Cardiac fibroblast (primary cell): ENCODE data around the gene PLD1.
A peak's percentile ranks its signal among the peaks of the same experiment; 100 is the strongest.

Experiments
- DNase-seq, 2 donors: peaks; one replicate each; pipeline versions ENCODE4 v3.0.0 to v3.0.0-alpha.2; 2010; ENCODE audit warnings: low read depth in 2 of 2
- H3K4me3 ChIP-seq, 2 donors: replicated peaks in 1 of 2; 1 replicate in 1 of 2; 2 replicates in 1 of 2; pipeline ENCODE4 v1.5.1; 2011; ENCODE audit warnings: low read depth in 2 of 2, low read length in 2 of 2, mild to moderate bottlenecking in 2 of 2, moderate library complexity in 1 of 2
- CTCF ChIP-seq: IDR thresholded peaks from one replicate; pipeline ENCODE4 v1.5.1; 2011; ENCODE audit warnings: low read depth, mild to moderate bottlenecking, low read length, inconsistent platforms

PLD1 gene

GRCh38 chr3:171790898-171791691, 19.2 kb downstream of the PLD1 start:
- no peak for TF ChIP-seq CTCF
- no peak overlapping the region for H3K4me3 ChIP-seq
- peak; percentile 43 to 68 for DNase-seq

- no peak overlapping the region for H3K4me3 ChIP-seq
- DNase-seq: no peak
- no peak for TF ChIP-seq CTCF
These were observed 19.7 kb downstream of the PLD1 start for GRCh38 chr3:171790574-171790897.

DNA sequence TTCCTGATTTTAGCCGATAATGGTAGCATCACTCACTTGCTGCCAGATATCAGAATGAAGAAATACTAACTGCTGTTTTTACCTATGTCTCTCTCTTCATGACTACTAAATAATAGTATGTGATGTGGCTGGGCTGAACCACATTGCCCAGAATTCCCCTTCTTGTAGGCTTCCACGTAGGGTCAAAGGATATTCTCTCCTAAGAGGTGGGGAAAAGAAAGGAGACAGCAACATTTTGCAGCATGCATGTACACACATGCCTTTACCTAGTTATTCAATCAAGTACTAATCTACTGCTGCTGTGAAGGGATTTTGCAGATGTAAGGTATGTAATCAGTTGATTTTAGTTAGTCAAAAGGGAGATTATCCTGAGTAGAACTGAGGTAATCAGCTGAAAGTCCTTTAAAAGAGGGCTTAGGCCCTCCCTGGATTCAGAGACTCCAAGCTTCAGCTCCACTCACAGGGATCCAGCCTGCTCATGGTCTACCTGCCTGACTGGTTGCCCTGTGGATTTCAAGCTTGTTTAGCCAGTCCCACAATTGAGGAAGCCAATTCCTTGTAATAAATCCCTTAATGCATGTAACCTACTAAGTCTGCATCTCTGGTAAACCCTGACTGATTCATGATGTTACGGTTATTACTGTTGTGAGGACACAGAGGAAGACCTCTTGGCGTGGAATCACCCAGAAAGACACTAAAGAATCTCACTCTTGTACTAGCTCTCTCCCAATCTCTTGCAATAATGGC, 20.4 kb downstream of the PLD1 start:
- H3K4me3 ChIP-seq: no peak overlapping the region

DNA sequence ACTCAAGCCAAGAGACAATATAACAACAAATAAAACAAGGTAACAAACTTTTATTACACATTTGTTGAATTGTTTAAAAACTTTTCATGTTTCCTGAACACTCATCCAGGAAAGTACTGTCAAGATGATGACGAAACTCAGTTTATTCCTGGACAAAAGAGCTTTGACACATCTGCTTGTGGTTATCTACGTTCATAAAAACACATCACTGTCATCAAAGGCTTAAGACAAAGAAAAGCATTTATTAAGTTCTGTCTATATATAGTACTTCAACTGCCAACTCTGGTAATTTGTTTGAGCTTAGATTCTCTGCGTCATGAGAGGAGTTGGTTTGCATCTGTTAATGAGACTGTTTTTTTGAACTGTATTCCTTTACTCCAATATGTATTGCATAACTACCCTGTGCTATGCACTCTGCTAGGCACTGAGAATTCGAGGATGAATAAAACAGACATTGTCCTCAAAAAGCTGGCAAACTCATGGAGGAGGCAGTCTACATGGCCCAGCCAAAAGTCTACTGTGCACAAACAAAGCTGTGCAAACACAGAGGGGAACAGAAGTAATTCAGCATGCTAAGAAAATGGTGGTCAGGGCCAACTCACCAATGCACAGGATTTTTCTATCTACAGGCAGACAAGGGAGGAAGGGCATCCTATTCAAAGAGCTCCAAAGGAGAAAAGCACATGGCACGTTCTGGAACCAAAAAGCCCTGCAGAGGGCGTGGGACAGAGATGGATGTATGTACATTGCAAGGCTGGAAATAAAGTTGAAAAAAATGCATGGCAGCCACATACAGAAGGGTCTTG, 21.5 kb downstream of the PLD1 start:
- peak; percentile 95 to 98 for DNase-seq
- no peak overlapping the region for H3K4me3 ChIP-seq
- no peak for TF ChIP-seq CTCF

More for the DNA sequence above, 20.4 kb downstream of the PLD1 start:
- DNase-seq: no peak
- no peak for TF ChIP-seq CTCF

DNA sequence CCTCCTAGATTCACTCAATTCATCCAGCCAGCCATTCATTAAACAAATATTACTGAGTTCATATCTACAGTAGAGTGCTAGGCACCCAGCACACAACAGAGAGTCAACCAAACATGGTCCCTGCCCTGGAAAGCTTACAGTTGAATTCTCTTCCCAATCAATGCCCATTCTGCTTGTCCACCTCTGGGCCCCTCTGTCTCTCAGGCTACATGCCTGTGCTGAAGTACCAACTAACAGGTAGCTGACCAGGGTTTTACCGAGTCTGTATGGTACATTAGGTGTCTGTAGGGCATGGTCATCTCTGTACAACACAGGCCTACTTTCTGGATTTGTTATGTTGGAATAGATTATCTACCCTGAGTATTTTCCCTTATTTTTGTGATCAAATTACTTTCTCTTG, 23.3 kb downstream of the PLD1 start:
- TF ChIP-seq CTCF: no peak
- DNase-seq: no peak
- no peak overlapping the region for H3K4me3 ChIP-seq

GRCh38 chr3:171784937-171785336, 25.3 kb downstream of the PLD1 start:
- DNase-seq: no peak
- H3K4me3 ChIP-seq: no peak overlapping the region
- TF ChIP-seq CTCF: no peak
